K562 (cell line): ENCODE data around the gene SLC13A4. TPM values are rescaled to one million over a fixed set of nuclear protein-coding genes. Genes with fewer than 3 reads are reported as not detected.

Source experiments
- BDP1 ChIP-seq: IDR thresholded peaks from 3 replicates; pipeline ENCODE4 v1.6.1; 2011; ENCODE audit not compliant: insufficient read length, insufficient read depth
- ELF2 ChIP-seq: fragments of 250-450 bp; sonication (Bioruptor Pico); IDR thresholded peaks from 2 replicates; pipeline ENCODE4 v1.5.0; 2021; ENCODE audit warnings: mild to moderate bottlenecking
- MTA3 ChIP-seq: fragments of 450-650 bp; formaldehyde crosslinking; IDR thresholded peaks from 2 replicates; pipeline ENCODE4 v1.6.1; 2017; ENCODE audit warnings: mild to moderate bottlenecking, borderline replicate concordance
- NCOA6 ChIP-seq: fragments of 450-650 bp; IDR thresholded peaks from 2 replicates; pipeline ENCODE4 v1.6.1; 2017; ENCODE audit warnings: mild to moderate bottlenecking
- PHF21A ChIP-seq: fragments of 450-650 bp; IDR thresholded peaks from 2 replicates; pipeline ENCODE4 v1.6.1; 2017; ENCODE audit warnings: low read depth, borderline replicate concordance
- PRPF4 ChIP-seq: fragments of 200-400 bp; formaldehyde crosslinking; IDR thresholded peaks from one replicate; pipeline ENCODE4 v1.6.1; 2017; ENCODE audit warnings: low read length, low read depth, mild to moderate bottlenecking; ENCODE audit not compliant: insufficient read depth, poor library complexity, severe bottlenecking
- RBM15 ChIP-seq: fragments of 200-400 bp; formaldehyde crosslinking; IDR thresholded peaks from 2 replicates; pipeline ENCODE4 v1.6.1; 2018; ENCODE audit warnings: mild to moderate bottlenecking, low read length, moderate library complexity; ENCODE audit not compliant: insufficient read depth
- RBM34 ChIP-seq: fragments of 200-400 bp; formaldehyde crosslinking; IDR thresholded peaks from 2 replicates; pipeline ENCODE4 v1.6.1; 2018; ENCODE audit warnings: low read length, borderline replicate concordance; ENCODE audit not compliant: insufficient read depth
- RHOXF2B ChIP-seq: fragments of 250-450 bp; sonication (Bioruptor Pico); conservative IDR thresholded peaks from 2 replicates; pipeline ENCODE4 v1.5.1; 2021
- SAFB2 ChIP-seq: fragments of 200-400 bp; formaldehyde crosslinking; IDR thresholded peaks from 2 replicates; pipeline ENCODE4 v1.6.1; 2018; ENCODE audit warnings: borderline replicate concordance, low read length, low read depth, moderate library complexity; ENCODE audit not compliant: severe bottlenecking
- SP2 ChIP-seq: IDR thresholded peaks from 2 replicates; pipeline ENCODE4 v1.6.1; 2011; ENCODE audit warnings: mild to moderate bottlenecking, low read depth, low read length, moderate library complexity; ENCODE audit not compliant: poor library complexity, severe bottlenecking; ENCODE audit errors: extremely low read depth
- TGIF2 ChIP-seq: sonication (generic); formaldehyde crosslinking; IDR thresholded peaks from 2 replicates; pipeline ENCODE4 v1.8.1; 2022; ENCODE audit warnings: mild to moderate bottlenecking, missing genetic modification reagents, moderate library complexity
- ZBTB8A ChIP-seq: fragments of 450-650 bp; IDR thresholded peaks from 2 replicates; pipeline ENCODE4 v1.6.1; 2018; ENCODE audit warnings: mild to moderate bottlenecking, moderate library complexity; ENCODE audit not compliant: partially characterized antibody
- ZFX ChIP-seq: sonication (generic); formaldehyde crosslinking; IDR thresholded peaks from 2 replicates; pipeline ENCODE4 v1.8.0; 2022; ENCODE audit warnings: mild to moderate bottlenecking, missing genetic modification reagents, moderate library complexity
- ZNF217 ChIP-seq: sonication (generic); formaldehyde crosslinking; IDR thresholded peaks from 2 replicates; pipeline ENCODE4 v1.8.0; 2022; ENCODE audit warnings: mild to moderate bottlenecking, missing genetic modification reagents
- ZNF282 ChIP-seq: sonication (generic); formaldehyde crosslinking; IDR thresholded peaks from 2 replicates; pipeline ENCODE4 v1.8.1; 2023; ENCODE audit warnings: missing genetic modification reagents
- ZNF696 ChIP-seq: fragments of 250-450 bp; sonication (Bioruptor Pico); conservative IDR thresholded peaks from 2 replicates; pipeline ENCODE4 v1.4.0; 2020; ENCODE audit warnings: mild to moderate bottlenecking, moderate library complexity
- ZNF707 ChIP-seq: fragments of 250-450 bp; sonication (Bioruptor Pico); conservative IDR thresholded peaks from 2 replicates; pipeline ENCODE4 v1.8.0; 2022; ENCODE audit warnings: inconsistent platforms, mild to moderate bottlenecking, moderate library complexity
- polyA plus RNA-seq, 8 experiments: library from polyadenylated mRNA; depleted of rRNA in 4 of 8; stranded (reverse) in 5 of 8; unstranded in 3 of 8; fragments of >200 nt; fragmentation: Nextera tagmentation in 2 of 8; fragmentation: Illumina TruSeq in 1 of 8; extraction: Ambion mirVana in 2 of 8; extraction: Trizol in 1 of 8; gene quantifications; 2 replicates each; pipeline versions ENCODE4 v1.2.1 to v1.2.3, GENCODE V29; 2011 to 2014; ENCODE audit warnings: inconsistent platforms in 1 of 8, missing spikeins in 1 of 8
- total RNA-seq, 7 experiments: library from RNA; depleted of rRNA in 6 of 7; stranded (reverse); fragments of >200 nt in 6 of 7; fragmentation: Illumina TruSeq in 2 of 7; extraction: Trizol in 2 of 7; gene quantifications; 2 replicates each; pipeline versions ENCODE4 v1.2.1 to v1.2.3, GENCODE V29; 2011 to 2021; ENCODE audit warnings: low replicate concordance in 1 of 7
- TF ChIP-seq, protein P1 (sequence below): fragments of 250-450 bp; sonication (Bioruptor Pico); IDR thresholded peaks from 2 replicates; pipeline ENCODE4 v1.5.0; 2020; ENCODE audit warnings: mild to moderate bottlenecking, borderline replicate concordance
- TF ChIP-seq, protein P2 (sequence below): fragments of 250-450 bp; sonication (Bioruptor Pico); IDR thresholded peaks from 2 replicates; pipeline ENCODE4 v1.5.0; 2021
- TF ChIP-seq, protein P3 (sequence below): fragments of 250-450 bp; sonication (Bioruptor Pico); IDR thresholded peaks from 2 replicates; pipeline ENCODE4 v1.4.0; 2020; ENCODE audit warnings: mild to moderate bottlenecking, moderate library complexity, borderline replicate concordance

The SLC13A4 gene
- total and polyA plus RNA-seq, 9 of the 15 experiments (the other 6 are each of a cell fraction or from before 2014, with no cell fraction given) = 0.11 to 1.0 (median 0.36) TPM

DNA sequence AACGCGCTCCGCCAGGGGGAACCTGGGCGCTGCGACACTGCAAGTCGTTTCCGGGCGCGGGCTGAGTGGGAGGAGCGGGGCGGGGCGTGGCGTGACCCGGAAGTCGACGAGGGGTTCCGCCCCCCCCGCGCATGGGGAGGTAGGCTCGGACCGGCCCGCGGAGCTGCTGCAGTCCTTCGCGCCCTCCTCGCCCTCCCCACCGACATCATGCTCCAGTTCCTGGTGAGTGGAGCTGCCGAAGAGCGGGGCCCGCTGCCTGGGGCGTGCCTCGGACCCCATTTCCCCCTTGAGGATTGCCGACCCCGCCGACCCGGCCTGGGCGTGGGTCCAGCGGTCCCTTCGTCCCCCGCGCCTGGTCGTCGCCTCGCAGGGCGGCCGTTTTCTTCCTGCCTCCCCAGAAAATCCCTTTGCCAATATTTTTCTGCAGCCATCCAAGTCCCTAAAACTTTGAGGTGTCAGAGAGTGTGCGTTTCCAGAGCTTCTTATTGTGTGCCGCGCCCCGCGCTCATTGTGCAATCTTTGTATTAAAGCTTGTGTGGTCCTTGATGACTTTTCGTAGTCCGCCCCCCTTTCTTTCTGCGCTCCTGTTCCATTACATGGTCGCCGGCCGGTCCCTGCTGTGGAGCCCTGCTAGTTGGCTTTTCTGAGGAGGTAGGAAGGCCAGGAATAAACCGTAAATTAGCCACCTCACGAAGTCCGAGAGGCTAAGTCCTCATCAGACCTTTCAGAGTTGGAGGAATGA is 65.4 kb downstream of the SLC13A4 start, which contains the start of gene STMP1 (continued):
- TF ChIP-seq, protein P1, sequence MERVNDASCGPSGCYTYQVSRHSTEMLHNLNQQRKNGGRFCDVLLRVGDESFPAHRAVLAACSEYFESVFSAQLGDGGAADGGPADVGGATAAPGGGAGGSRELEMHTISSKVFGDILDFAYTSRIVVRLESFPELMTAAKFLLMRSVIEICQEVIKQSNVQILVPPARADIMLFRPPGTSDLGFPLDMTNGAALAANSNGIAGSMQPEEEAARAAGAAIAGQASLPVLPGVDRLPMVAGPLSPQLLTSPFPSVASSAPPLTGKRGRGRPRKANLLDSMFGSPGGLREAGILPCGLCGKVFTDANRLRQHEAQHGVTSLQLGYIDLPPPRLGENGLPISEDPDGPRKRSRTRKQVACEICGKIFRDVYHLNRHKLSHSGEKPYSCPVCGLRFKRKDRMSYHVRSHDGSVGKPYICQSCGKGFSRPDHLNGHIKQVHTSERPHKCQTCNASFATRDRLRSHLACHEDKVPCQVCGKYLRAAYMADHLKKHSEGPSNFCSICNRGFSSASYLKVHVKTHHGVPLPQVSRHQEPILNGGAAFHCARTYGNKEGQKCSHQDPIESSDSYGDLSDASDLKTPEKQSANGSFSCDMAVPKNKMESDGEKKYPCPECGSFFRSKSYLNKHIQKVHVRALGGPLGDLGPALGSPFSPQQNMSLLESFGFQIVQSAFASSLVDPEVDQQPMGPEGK (CRISPR knock-in tag) = 0 out of 2 replicates have a peak, but pooled peaks have one; percentile 6
- TF ChIP-seq ZNF217 (CRISPR knock-in tag) = no peak; the same call in 1 of the 2 replicates
- TF ChIP-seq ZNF282 (CRISPR knock-in tag) = peak; percentile 90; the same call in 1 of the 2 replicates
- no peak for TF ChIP-seq RBM15
- TF ChIP-seq, protein P2, sequence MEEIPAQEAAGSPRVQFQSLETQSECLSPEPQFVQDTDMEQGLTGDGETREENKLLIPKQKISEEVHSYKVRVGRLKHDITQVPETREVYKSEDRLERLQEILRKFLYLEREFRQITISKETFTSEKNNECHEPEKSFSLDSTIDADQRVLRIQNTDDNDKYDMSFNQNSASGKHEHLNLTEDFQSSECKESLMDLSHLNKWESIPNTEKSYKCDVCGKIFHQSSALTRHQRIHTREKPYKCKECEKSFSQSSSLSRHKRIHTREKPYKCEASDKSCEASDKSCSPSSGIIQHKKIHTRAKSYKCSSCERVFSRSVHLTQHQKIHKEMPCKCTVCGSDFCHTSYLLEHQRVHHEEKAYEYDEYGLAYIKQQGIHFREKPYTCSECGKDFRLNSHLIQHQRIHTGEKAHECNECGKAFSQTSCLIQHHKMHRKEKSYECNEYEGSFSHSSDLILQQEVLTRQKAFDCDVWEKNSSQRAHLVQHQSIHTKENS (CRISPR knock-in tag) = no peak
- TF ChIP-seq SAFB2 = no peak
- TF ChIP-seq, protein P3, sequence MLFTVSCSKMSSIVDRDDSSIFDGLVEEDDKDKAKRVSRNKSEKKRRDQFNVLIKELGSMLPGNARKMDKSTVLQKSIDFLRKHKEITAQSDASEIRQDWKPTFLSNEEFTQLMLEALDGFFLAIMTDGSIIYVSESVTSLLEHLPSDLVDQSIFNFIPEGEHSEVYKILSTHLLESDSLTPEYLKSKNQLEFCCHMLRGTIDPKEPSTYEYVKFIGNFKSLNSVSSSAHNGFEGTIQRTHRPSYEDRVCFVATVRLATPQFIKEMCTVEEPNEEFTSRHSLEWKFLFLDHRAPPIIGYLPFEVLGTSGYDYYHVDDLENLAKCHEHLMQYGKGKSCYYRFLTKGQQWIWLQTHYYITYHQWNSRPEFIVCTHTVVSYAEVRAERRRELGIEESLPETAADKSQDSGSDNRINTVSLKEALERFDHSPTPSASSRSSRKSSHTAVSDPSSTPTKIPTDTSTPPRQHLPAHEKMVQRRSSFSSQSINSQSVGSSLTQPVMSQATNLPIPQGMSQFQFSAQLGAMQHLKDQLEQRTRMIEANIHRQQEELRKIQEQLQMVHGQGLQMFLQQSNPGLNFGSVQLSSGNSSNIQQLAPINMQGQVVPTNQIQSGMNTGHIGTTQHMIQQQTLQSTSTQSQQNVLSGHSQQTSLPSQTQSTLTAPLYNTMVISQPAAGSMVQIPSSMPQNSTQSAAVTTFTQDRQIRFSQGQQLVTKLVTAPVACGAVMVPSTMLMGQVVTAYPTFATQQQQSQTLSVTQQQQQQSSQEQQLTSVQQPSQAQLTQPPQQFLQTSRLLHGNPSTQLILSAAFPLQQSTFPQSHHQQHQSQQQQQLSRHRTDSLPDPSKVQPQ (CRISPR knock-in tag) = no peak
- TF ChIP-seq PHF21A = 0 out of 2 replicates have a peak, but pooled peaks have one; percentile 1
- no peak for TF ChIP-seq NCOA6
- TF ChIP-seq ELF2 (CRISPR knock-in tag) = peak; percentile 94
- no peak for TF ChIP-seq ZBTB8A
- TF ChIP-seq BDP1 = no peak
- peak; percentile 21 for TF ChIP-seq SP2
- no peak for TF ChIP-seq ZNF696 (CRISPR knock-in tag)
- peak; percentile 96 for TF ChIP-seq ZFX (CRISPR knock-in tag)
- TF ChIP-seq RHOXF2B = no peak
- peak; percentile 91 for TF ChIP-seq MTA3
- TF ChIP-seq TGIF2 (CRISPR knock-in tag) = no peak
- peak; percentile 99; the same call in 1 of the 2 replicates for TF ChIP-seq RBM34
- peak; percentile 91 for TF ChIP-seq PRPF4
- no peak for TF ChIP-seq ZNF707 (CRISPR knock-in tag)
